Spleen (tissue), 7 donors: Measurements from ENCODE around the gene DCAF8.

ENCODE experiments used
- POLR2A ChIP-seq, 3 donors: fragments of 450-650 bp; IDR thresholded peaks; one replicate each; pipeline ENCODE4 v1.5.1; 2017; ENCODE audit warnings: antibody characterized with exemption in 3 of 3, mild to moderate bottlenecking in 1 of 3
- TF ChIP-seq, protein P1 (sequence below), 11 experiments: fragments of 200-600 bp in 7 of 11; fragments of 450-650 bp in 4 of 11; sonication (generic) in 4 of 11; IDR thresholded peaks in 8 of 11; conservative IDR thresholded peaks in 3 of 11; 1 replicate in 7 of 11; 2 replicates in 4 of 11; pipeline versions ENCODE4 v1.4.0 to v1.8.0; 2016 to 2021; ENCODE audit warnings: antibody characterized with exemption in 11 of 11, inconsistent platforms in 4 of 11, mild to moderate bottlenecking in 1 of 11
- donor health status: DM: no; HTN: no; CAD: no; lungs with moderate emphysema.
- donor health status: DM: no; HTN: no; CAD: no.
- donor health status: DM: no; HTN: no; CAD: no.

DNA sequence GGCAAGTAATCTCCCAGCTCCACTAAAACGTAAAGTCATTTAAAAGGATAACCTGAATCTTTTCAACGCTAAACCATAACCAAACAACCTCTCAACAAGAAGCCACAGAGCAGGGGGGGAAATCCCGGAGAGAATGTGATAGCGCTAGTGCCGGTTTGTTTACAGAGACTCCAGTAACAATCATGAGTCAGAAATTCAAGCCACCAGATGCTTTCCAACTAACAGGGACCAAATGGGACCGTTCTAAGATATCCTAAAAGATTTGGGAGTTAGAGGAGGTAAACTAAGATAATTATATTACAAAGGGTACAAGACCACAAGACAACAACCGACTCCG is 825 bp downstream of the DCAF8 start:
- TF ChIP-seq, protein P1, sequence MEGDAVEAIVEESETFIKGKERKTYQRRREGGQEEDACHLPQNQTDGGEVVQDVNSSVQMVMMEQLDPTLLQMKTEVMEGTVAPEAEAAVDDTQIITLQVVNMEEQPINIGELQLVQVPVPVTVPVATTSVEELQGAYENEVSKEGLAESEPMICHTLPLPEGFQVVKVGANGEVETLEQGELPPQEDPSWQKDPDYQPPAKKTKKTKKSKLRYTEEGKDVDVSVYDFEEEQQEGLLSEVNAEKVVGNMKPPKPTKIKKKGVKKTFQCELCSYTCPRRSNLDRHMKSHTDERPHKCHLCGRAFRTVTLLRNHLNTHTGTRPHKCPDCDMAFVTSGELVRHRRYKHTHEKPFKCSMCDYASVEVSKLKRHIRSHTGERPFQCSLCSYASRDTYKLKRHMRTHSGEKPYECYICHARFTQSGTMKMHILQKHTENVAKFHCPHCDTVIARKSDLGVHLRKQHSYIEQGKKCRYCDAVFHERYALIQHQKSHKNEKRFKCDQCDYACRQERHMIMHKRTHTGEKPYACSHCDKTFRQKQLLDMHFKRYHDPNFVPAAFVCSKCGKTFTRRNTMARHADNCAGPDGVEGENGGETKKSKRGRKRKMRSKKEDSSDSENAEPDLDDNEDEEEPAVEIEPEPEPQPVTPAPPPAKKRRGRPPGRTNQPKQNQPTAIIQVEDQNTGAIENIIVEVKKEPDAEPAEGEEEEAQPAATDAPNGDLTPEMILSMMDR (IDR thresholded peaks at IDR 0.05 in 8 of 11, conservative IDR thresholded peaks at IDR 0.05 in 3 of 11): no peak
- no peak for TF ChIP-seq POLR2A (IDR thresholded peaks at IDR 0.05)
